Ishikawa (cell line): ENCODE measurements around the gene ZFP69.

Source experiments
- CEBPB ChIP-seq: IDR thresholded peaks from 2 replicates; pipeline ENCODE4 v1.6.1; 2012
- CREB1 ChIP-seq: IDR thresholded peaks from 2 replicates; pipeline ENCODE4 v1.6.1; 2012; ENCODE audit warnings: low read depth
- EGR1 ChIP-seq: IDR thresholded peaks from 2 replicates; pipeline ENCODE4 v1.6.1; 2012
- EP300 ChIP-seq: IDR thresholded peaks from 2 replicates; pipeline ENCODE4 v1.6.1; 2012; ENCODE audit warnings: borderline replicate concordance
- MAX ChIP-seq: IDR thresholded peaks from 2 replicates; pipeline ENCODE4 v1.6.1; 2012
- NFIC ChIP-seq: IDR thresholded peaks from 2 replicates; pipeline ENCODE4 v1.6.1; 2012
- REST ChIP-seq: IDR thresholded peaks from 2 replicates; pipeline ENCODE4 v1.6.1; 2012; ENCODE audit warnings: low read depth, mild to moderate bottlenecking
- TAF1 ChIP-seq: IDR thresholded peaks from 2 replicates; pipeline ENCODE4 v1.6.1; 2012; ENCODE audit warnings: low read depth, mild to moderate bottlenecking
- TCF12 ChIP-seq: IDR thresholded peaks from 2 replicates; pipeline ENCODE4 v1.6.1; 2012; ENCODE audit warnings: low read depth
- TEAD4 ChIP-seq: IDR thresholded peaks from 2 replicates; pipeline ENCODE4 v1.6.1; 2012
- YY1 ChIP-seq: IDR thresholded peaks from 2 replicates; pipeline ENCODE4 v1.6.1; 2012; ENCODE audit warnings: low read depth
- ZBTB7A ChIP-seq: IDR thresholded peaks from 2 replicates; pipeline ENCODE4 v1.6.1; 2012; ENCODE audit warnings: low read depth

- peak; percentile 91 for TF ChIP-seq TAF1
- no peak for TF ChIP-seq EP300
- TF ChIP-seq REST: no peak
- peak; percentile 53 for TF ChIP-seq TCF12
- peak; percentile 15; the same call in 1 of the 2 replicates for TF ChIP-seq ZBTB7A
- TF ChIP-seq TEAD4: no peak
- TF ChIP-seq EGR1: peak; percentile 57; the same call in 1 of the 2 replicates
- TF ChIP-seq MAX: peak; percentile 93
- no peak; the same call in 1 of the 2 replicates for TF ChIP-seq CREB1
- peak; percentile 46; the same call in 1 of the 2 replicates for TF ChIP-seq YY1
- TF ChIP-seq CEBPB: no peak
- TF ChIP-seq NFIC: 0 out of 2 replicates have a peak, but pooled peaks have one; percentile 18
Measured at GRCh38 chr1:40508375-40509341, 31.6 kb downstream of the ZFP69 start, which contains the start of gene EXO5.
